Gastroesophageal sphincter (tissue), 4 donors: ENCODE measurements around the gene LENG1. TPM values are rescaled to one million over a fixed set of nuclear protein-coding genes. Genes with fewer than 3 reads are reported as not detected.

Experiments used
- ATAC-seq: fragments of 150-250 bp; one replicate; pipeline ENCODE4 v1.9.1; 2016; ENCODE audit warnings: mild to moderate bottlenecking, moderate library complexity
- H3K27ac ChIP-seq, 4 donors: fragments of 200-600 bp; sonication (generic) in 3 of 4; 1 replicate in 3 of 4; 2 replicates in 1 of 4; pipeline ENCODE4 v1.5.1; 2016 to 2019
- H3K27me3 ChIP-seq: fragments of 200-600 bp; sonication (generic); one replicate; pipeline ENCODE4 v1.5.1; 2019
- H3K36me3 ChIP-seq, 2 donors: fragments of 200-600 bp; sonication (generic); one replicate each; pipeline ENCODE4 v1.5.1; 2019; ENCODE audit warnings: control low read depth in 1 of 2
- H3K4me1 ChIP-seq, 3 donors: fragments of 200-600 bp; sonication (generic); 1 replicate in 2 of 3; 2 replicates in 1 of 3; pipeline ENCODE4 v1.5.1; 2016 to 2019; ENCODE audit warnings: control low read depth in 2 of 3
- H3K4me3 ChIP-seq, 2 donors: fragments of 200-600 bp; sonication (generic); one replicate each; pipeline ENCODE4 v1.5.1; 2019; ENCODE audit warnings: mild to moderate bottlenecking in 1 of 2, moderate library complexity in 1 of 2
- H3K9me3 ChIP-seq, 3 donors: fragments of 200-600 bp; sonication (generic); one replicate each; pipeline ENCODE4 v1.5.1; 2017 to 2019; ENCODE audit warnings: control low read depth in 2 of 3
- EP300 ChIP-seq: sonication (generic); formaldehyde crosslinking; IDR thresholded peaks from one replicate; pipeline ENCODE4 v1.6.1; 2017; ENCODE audit warnings: antibody characterized with exemption, mild to moderate bottlenecking
- POLR2A ChIP-seq, 2 donors: fragments of 450-650 bp; IDR thresholded peaks; one replicate each; pipeline ENCODE4 v1.6.1; 2017; ENCODE audit warnings: antibody characterized with exemption in 2 of 2, mild to moderate bottlenecking in 2 of 2, moderate library complexity in 1 of 2
- POLR2AphosphoS5 ChIP-seq: sonication (generic); formaldehyde crosslinking; IDR thresholded peaks from one replicate; pipeline ENCODE4 v1.6.1; 2017; ENCODE audit warnings: antibody characterized with exemption
- WGBS, 2 donors: methylation state at CpG; one replicate each; pipeline ENCODE4 v1.1.5; 2018; ENCODE audit warnings: low coverage in 1 of 2; 5-methylcytosine and 5-hydroxymethylcytosine counted together
- total RNA-seq, 4 donors: library from RNA; depleted of rRNA; stranded (reverse); fragments of >200 nt; gene quantifications; one replicate each; pipeline ENCODE4 v1.1.0, GENCODE V29; 2016
- TF ChIP-seq, protein P1 (sequence below), 4 experiments: fragments of 200-600 bp in 2 of 4; fragments of 450-650 bp in 2 of 4; sonication (generic) in 1 of 4; IDR thresholded peaks; one replicate each; pipeline ENCODE4 v1.5.1; 2017 to 2019; ENCODE audit warnings: antibody characterized with exemption in 4 of 4, mild to moderate bottlenecking in 2 of 4, moderate library complexity in 2 of 4

Gene LENG1
- total RNA-seq, 4 donors from 2014 or later = 8.2 to 12.8 (median 11.1) TPM

DNA sequence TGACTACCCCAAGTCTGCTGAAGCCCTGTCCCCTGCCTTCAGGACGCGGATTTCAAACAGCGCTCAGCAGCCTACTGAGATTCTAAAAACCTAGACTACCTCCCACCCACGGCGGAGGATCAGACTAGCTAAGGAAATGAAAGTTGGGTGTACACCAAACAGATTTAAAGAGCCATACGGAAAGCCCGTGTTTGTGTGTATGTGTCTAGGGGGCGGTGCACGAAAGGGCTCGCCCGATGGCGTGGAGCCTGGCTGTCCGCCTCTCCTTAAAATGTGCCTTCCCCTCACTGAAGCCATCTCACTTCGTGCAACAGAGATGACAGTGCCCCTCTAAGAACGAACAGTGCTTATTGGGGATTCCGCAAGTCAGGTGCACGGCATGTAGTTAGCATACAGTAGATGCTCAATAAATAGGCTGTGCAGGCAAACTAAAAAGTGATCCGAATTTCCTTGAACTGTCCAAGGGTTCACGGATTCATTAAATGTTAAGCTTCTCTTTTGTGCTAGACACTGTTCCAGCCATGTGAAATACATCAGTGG is 639 bp downstream of the LENG1 start:
- no peaks in the 10 kb centered on the region for H3K27me3 ChIP-seq
- TF ChIP-seq, protein P1, sequence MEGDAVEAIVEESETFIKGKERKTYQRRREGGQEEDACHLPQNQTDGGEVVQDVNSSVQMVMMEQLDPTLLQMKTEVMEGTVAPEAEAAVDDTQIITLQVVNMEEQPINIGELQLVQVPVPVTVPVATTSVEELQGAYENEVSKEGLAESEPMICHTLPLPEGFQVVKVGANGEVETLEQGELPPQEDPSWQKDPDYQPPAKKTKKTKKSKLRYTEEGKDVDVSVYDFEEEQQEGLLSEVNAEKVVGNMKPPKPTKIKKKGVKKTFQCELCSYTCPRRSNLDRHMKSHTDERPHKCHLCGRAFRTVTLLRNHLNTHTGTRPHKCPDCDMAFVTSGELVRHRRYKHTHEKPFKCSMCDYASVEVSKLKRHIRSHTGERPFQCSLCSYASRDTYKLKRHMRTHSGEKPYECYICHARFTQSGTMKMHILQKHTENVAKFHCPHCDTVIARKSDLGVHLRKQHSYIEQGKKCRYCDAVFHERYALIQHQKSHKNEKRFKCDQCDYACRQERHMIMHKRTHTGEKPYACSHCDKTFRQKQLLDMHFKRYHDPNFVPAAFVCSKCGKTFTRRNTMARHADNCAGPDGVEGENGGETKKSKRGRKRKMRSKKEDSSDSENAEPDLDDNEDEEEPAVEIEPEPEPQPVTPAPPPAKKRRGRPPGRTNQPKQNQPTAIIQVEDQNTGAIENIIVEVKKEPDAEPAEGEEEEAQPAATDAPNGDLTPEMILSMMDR (IDR thresholded peaks at IDR 0.05) = no peak
- TF ChIP-seq POLR2AphosphoS5 (no peak), EP300 (no peak), POLR2A (IDR thresholded peaks at IDR 0.05) (no peak)
- peaks cover 0 to 49% (median 33%) of the 10 kb centered on the region in 3 donors for H3K4me1 ChIP-seq
- H3K36me3 ChIP-seq = peaks cover 0 to 44% of the 10 kb centered on the region in 2 donors
- H3K27ac ChIP-seq = peak overlapping the region; percentile 89 to 99 (median 96)
- no peak for ATAC-seq
- no peaks in the 10 kb centered on the region for H3K9me3 ChIP-seq
- 8 to 11% methylated on average over 16 to 18 of the region's 19 CpGs for WGBS, 2 donors
- H3K4me3 ChIP-seq = peak overlapping the region; percentile 56 to 88

DNA sequence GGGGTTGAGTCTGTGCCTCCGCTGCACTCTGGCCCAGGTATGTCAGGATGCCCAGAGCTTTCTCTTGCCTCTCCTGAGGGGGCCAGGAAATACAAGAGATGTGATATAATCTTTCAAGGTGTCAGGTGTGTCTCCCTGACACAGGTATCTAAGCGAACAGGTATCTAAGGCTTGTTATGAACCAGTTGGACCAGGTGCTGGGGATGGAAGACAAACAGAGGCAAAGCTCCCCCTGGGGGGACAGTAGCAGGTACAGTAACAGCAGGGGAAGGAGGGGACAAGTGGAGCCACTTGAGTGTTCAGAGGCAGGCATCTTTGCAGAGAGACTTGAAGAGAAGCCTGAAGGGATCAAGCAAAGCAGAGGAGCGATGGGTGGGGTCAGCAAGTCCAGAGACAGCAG is 2.6 kb downstream of the LENG1 start:
- TF ChIP-seq, protein P1 (IDR thresholded peaks at IDR 0.05) = no peak
- no peak for TF ChIP-seq EP300
- no peak for TF ChIP-seq POLR2A (IDR thresholded peaks at IDR 0.05)
- TF ChIP-seq POLR2AphosphoS5 = no peak
- H3K4me3 ChIP-seq = no peak overlapping the region
- peak overlapping the region in 1 of 4 donors; percentile 21 for H3K27ac ChIP-seq
- 80 to 100% methylated on average over 1 of the region's 3 CpGs for WGBS, 2 donors
- no peaks in the 10 kb centered on the region for H3K27me3 ChIP-seq
- peaks cover 0 to 49% (median 23%) of the 10 kb centered on the region in 3 donors for H3K4me1 ChIP-seq
- H3K9me3 ChIP-seq = no peaks in the 10 kb centered on the region
- H3K36me3 ChIP-seq = peaks cover 0 to 63% of the 10 kb centered on the region in 2 donors
- ATAC-seq = no peak

DNA sequence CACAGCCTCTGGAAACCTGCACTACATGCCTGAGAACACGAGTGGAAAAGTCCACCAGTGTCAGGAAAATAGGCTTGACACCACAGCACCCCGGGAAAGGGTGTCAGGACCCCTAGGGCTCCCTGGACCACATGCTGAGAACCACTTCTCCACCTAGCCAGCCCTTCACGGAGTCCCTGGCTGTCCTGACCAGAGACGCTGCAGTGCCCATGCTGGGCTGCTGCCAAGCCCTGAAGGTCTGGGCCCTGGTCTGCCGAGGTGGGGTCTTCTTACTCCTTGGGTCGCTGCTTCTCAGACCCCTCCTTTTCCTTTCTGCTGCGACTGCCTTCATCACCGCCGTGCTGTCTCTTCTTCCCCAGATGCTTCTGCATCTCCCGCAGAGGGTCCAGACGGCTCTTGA is 3.0 kb downstream of the LENG1 start:
- H3K4me1 ChIP-seq = peaks cover 0 to 44% (median 20%) of the 10 kb centered on the region in 3 donors
- no peaks in the 10 kb centered on the region for H3K9me3 ChIP-seq
- H3K27ac ChIP-seq = no peak overlapping the region
- no peaks in the 10 kb centered on the region for H3K27me3 ChIP-seq
- TF ChIP-seq POLR2A (IDR thresholded peaks at IDR 0.05) (no peak), POLR2AphosphoS5 (no peak), EP300 (no peak)
- TF ChIP-seq, protein P1 (IDR thresholded peaks at IDR 0.05) = no peak
- no peak for ATAC-seq
- peaks cover 0 to 68% of the 10 kb centered on the region in 2 donors for H3K36me3 ChIP-seq
- H3K4me3 ChIP-seq = no peak overlapping the region
- 82 to 100% methylated on average over 1 to 4 of the region's 11 CpGs for WGBS, 2 donors

DNA sequence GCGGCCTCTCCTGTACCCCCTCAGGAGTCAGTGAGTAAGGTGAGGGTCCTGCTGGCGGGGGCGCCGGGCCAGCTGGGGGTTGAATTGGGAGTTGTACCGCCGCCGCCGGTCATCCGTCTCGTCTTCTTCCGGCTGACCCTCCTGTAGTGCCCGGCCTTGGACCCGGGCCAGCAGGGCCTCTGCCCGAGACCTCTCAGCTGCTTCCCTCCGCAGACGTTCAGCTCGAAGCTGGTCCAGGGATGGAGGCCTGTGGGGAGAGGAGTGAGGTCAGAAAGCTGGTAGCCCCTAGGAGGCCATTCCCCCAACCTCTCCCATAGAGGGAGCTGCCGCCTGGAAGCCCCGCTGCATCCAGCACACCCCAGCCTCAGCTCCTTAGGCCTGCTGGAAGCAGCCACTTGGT is 3.8 kb downstream of the LENG1 start:
- no peak for ATAC-seq
- no peak overlapping the region for H3K4me3 ChIP-seq
- TF ChIP-seq POLR2A (IDR thresholded peaks at IDR 0.05) (no peak), EP300 (no peak), POLR2AphosphoS5 (no peak)
- TF ChIP-seq, protein P1 (IDR thresholded peaks at IDR 0.05) = no peak
- H3K9me3 ChIP-seq = no peaks in the 10 kb centered on the region
- peaks cover 0 to 36% (median 16%) of the 10 kb centered on the region in 3 donors for H3K4me1 ChIP-seq
- peak overlapping the region in 1 of 4 donors; percentile 13 for H3K27ac ChIP-seq
- H3K27me3 ChIP-seq = no peaks in the 10 kb centered on the region
- 66 to 79% methylated on average over 2 to 13 of the region's 19 CpGs for WGBS, 2 donors
- H3K36me3 ChIP-seq = peaks cover 0 to 76% of the 10 kb centered on the region in 2 donors

DNA sequence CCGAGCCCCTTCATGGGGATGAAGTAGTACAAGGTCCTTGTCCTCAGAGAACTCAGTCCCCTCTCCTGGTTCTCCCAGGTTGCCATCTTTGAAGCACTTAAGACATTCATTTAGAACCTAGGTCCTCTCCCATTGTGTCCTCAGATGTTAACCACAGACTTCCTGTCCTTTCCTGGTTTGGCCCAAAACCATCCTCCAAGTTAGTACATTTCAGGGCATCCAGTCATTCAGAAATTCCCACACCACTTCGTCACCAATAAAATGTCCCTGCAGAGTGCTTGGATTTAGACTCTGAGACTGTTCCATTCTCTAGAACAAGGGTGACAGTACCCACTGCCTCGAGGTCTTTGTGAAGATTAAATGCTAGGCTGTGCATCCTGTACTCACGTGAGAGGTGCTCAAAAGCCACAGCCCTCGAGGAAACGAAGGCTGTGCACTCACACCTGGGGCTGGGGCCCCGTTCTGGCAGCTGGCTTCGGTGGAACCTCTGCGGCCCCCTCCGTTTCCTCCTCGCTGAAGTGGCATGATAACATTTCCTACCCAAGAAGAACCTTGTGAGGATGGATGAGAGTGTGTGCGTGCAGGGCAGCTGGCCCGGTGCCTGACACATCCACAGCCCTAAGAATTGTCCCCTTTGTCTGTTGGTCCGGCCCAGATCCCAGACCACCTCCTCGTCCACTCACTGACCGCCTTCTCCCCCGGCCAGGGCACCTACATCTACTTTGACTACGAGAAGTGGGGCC is 4.7 kb downstream of the LENG1 start:
- Histone ChIP-seq H3K27ac (peak overlapping the region in 2 of 4 donors; percentile 13 to 23), H3K36me3 (peaks cover 0 to 85% of the 10 kb centered on the region in 2 donors), H3K4me1 (peaks cover 0 to 29% (median 9%) of the 10 kb centered on the region in 3 donors), H3K4me3 (no peak overlapping the region), H3K27me3 (no peaks in the 10 kb centered on the region), H3K9me3 (no peaks in the 10 kb centered on the region)
- WGBS, 2 donors = 70 to 78% methylated on average over 8 to 12 of the region's 18 CpGs
- TF ChIP-seq POLR2AphosphoS5 = no peak
- no peak for TF ChIP-seq POLR2A (IDR thresholded peaks at IDR 0.05)
- TF ChIP-seq, protein P1 (IDR thresholded peaks at IDR 0.05) = no peak
- no peak for TF ChIP-seq EP300
- no peak for ATAC-seq
